NCI-H2227 (cell line): ENCODE results near the gene VPS72.

Source experiments
- DNase-seq: peaks from one replicate; lab custom pipeline; 2025; ENCODE audit not compliant: unreplicated experiment; lab: John Stamatoyannopoulos, UW

Gene VPS72

GRCh38 chr1:151146072-151146411 lies 44.0 kb downstream of the VPS72 start:
- DNase-seq, result no peak

- peak; percentile 41 for DNase-seq
These were observed 44.5 kb downstream of the VPS72 start for GRCh38 chr1:151145304-151146071.

- DNase-seq, result no peak
These were observed 45.3 kb downstream of the VPS72 start for GRCh38 chr1:151144474-151145303.

- DNase-seq, result no peak
These were observed 46.0 kb downstream of the VPS72 start for GRCh38 chr1:151143986-151144385.

GRCh38 chr1:151143057-151143435 lies 47.0 kb downstream of the VPS72 start:
- DNase-seq, result no peak

GRCh38 chr1:151142411-151143056 lies 47.5 kb downstream of the VPS72 start:
- no peak for DNase-seq

GRCh38 chr1:151137789-151138188 lies 52.2 kb downstream of the VPS72 start:
- DNase-seq, result no peak

- DNase-seq, result no peak
These were observed 54.3 kb downstream of the VPS72 start for GRCh38 chr1:151135433-151136385.

GRCh38 chr1:151134991-151135390 lies 55.0 kb downstream of the VPS72 start:
- DNase-seq, result no peak

- DNase-seq, result no peak
These were observed 55.6 kb downstream of the VPS72 start for GRCh38 chr1:151134396-151134795.

- DNase-seq, result no peak
These were observed 56.8 kb downstream of the VPS72 start for GRCh38 chr1:151133018-151133806.

GRCh38 chr1:151132335-151133017 lies 57.5 kb downstream of the VPS72 start:
- DNase-seq, result no peak

- no peak for DNase-seq
These were observed 58.2 kb downstream of the VPS72 start for GRCh38 chr1:151131701-151132334.

- DNase-seq, result peak; percentile 75
These were observed 58.9 kb downstream of the VPS72 start for GRCh38 chr1:151130987-151131586.

GRCh38 chr1:151128800-151129199 lies 61.2 kb downstream of the VPS72 start:
- DNase-seq, result no peak
